SK-N-SH (cell line): Measurements from ENCODE around the gene XRCC5. TPM values are rescaled to one million over a fixed set of nuclear protein-coding genes. Genes with fewer than 3 reads are reported as not detected.
A peak's percentile ranks its signal among the peaks of the same experiment; 100 is the strongest.

Source experiments
- CTCF ChIA-PET: fragments of 300-600, 350-600 bp; formaldehyde crosslinking; extraction: SDS; loops from one replicate; lab custom pipeline; 2021; lab: Yijun Ruan, JAX
- POLR2A ChIA-PET: fragments of 350-600 bp; sonication (Branson Sonifier 250); formaldehyde crosslinking; extraction: SDS; loops from one replicate; lab custom pipeline; 2020; ENCODE audit warnings: antibody characterized with exemption, inconsistent platforms; lab: Yijun Ruan, JAX
- DNase-seq: peaks from one replicate; pipeline ENCODE4 v3.0.0; 2012
- H2AFZ ChIP-seq: fragments of 200-600 bp; sonication (generic); 2 replicates; pipeline ENCODE4 v1.8.1; 2016; ENCODE audit warnings: antibody characterized with exemption, mild to moderate bottlenecking, low read depth
- H3F3A ChIP-seq: fragments of 200-600 bp; sonication (generic); replicated peaks from 2 replicates; pipeline ENCODE3; 2016; ENCODE audit warnings: antibody characterized with exemption, mild to moderate bottlenecking; ENCODE audit not compliant: insufficient read depth
- H3K27ac ChIP-seq, 2 experiments: fragments of 200-500 bp in 1 of 2; fragments of 200-600 bp in 1 of 2; sonication (Bioruptor generic) in 1 of 2; sonication (generic), shearing (Covaris generic) in 1 of 2; 2 replicates each; pipeline versions ENCODE4 v1.5.1 to v1.6.1; 2014 to 2016; ENCODE audit warnings: low read depth in 2 of 2, inconsistent platforms in 1 of 2, low read length in 1 of 2, mild to moderate bottlenecking in 1 of 2, mixed read lengths in 1 of 2
- H3K27me3 ChIP-seq: fragments of 200-600 bp; sonication (generic), shearing (Covaris generic); 2 replicates; pipeline ENCODE4 v1.6.1; 2016; ENCODE audit warnings: mixed run types; ENCODE audit not compliant: insufficient read depth
- H3K36me3 ChIP-seq, 2 experiments: fragments of 200-500 bp in 1 of 2; fragments of 200-600 bp in 1 of 2; sonication (Bioruptor generic) in 1 of 2; sonication (generic) in 1 of 2; replicated peaks in 1 of 2; 2 replicates each; pipeline versions ENCODE3 to v1.5.1; 2014 to 2016; ENCODE audit warnings: low read length in 1 of 2, mild to moderate bottlenecking in 1 of 2; ENCODE audit not compliant: insufficient read depth in 2 of 2, control insufficient read depth in 1 of 2
- H3K4me1 ChIP-seq, 2 experiments: fragments of 200-500 bp in 1 of 2; fragments of 200-600 bp in 1 of 2; sonication (Bioruptor generic) in 1 of 2; sonication (generic), shearing (Covaris generic) in 1 of 2; 2 replicates each; pipeline versions ENCODE4 v1.5.1 to v1.6.1; 2014 to 2016; ENCODE audit warnings: low read depth in 1 of 2, low read length in 1 of 2, mixed run types in 1 of 2; ENCODE audit not compliant: insufficient read depth in 2 of 2, control insufficient read depth in 1 of 2
- H3K4me2 ChIP-seq: fragments of 200-600 bp; sonication (generic), shearing (Covaris generic); 2 replicates; pipeline ENCODE4 v1.6.1; 2017; ENCODE audit warnings: mixed run types
- H3K4me3 ChIP-seq, 2 experiments: fragments of 200-500 bp in 1 of 2; fragments of 200-600 bp in 1 of 2; sonication (Bioruptor generic) in 1 of 2; sonication (generic), shearing (Covaris generic) in 1 of 2; 2 replicates each; pipeline versions ENCODE4 v1.5.1 to v1.8.1; 2014 to 2016; ENCODE audit warnings: low read depth in 2 of 2, inconsistent platforms in 1 of 2, low read length in 1 of 2, mild to moderate bottlenecking in 1 of 2, mixed read lengths in 1 of 2, moderate library complexity in 1 of 2
- H3K79me2 ChIP-seq: fragments of 200-600 bp; sonication (generic); 2 replicates; pipeline ENCODE4 v1.8.1; 2017; ENCODE audit warnings: mild to moderate bottlenecking; ENCODE audit not compliant: insufficient read depth
- H3K9ac ChIP-seq: fragments of 200-600 bp; sonication (generic); 2 replicates; pipeline ENCODE4 v1.6.1; 2017; ENCODE audit warnings: mixed run types
- H3K9me2 ChIP-seq: fragments of 200-600 bp; sonication (generic); 2 replicates; pipeline ENCODE4 v1.6.1; 2017; ENCODE audit warnings: mixed run types
- H3K9me3 ChIP-seq: fragments of 200-600 bp; sonication (generic); 2 replicates; pipeline ENCODE4 v1.6.1; 2017; ENCODE audit warnings: mixed run types, mild to moderate bottlenecking, moderate library complexity
- H4K20me1 ChIP-seq: fragments of 200-600 bp; sonication (generic); 2 replicates; pipeline ENCODE4 v1.6.1; 2017; ENCODE audit warnings: mild to moderate bottlenecking, mixed run types; ENCODE audit not compliant: insufficient read depth
- CHD2 ChIP-seq: fragments of 150-350 bp; IDR thresholded peaks from 2 replicates; pipeline ENCODE4 v1.6.1; 2018; ENCODE audit warnings: low read length; ENCODE audit not compliant: partially characterized antibody
- ELF1 ChIP-seq: IDR thresholded peaks from 2 replicates; pipeline ENCODE4 v1.4.0; 2012
- EZH2phosphoT487 ChIP-seq: fragments of 200-600 bp; sonication (generic); IDR thresholded peaks from 2 replicates; pipeline ENCODE4 v1.6.1; 2017; ENCODE audit warnings: low read depth, mixed run types, mild to moderate bottlenecking, antibody characterized with exemption, moderate library complexity, borderline replicate concordance
- FOXJ3 ChIP-seq: sonication (generic); formaldehyde crosslinking; IDR thresholded peaks from 2 replicates; pipeline ENCODE4 v1.5.1; 2020; ENCODE audit warnings: mild to moderate bottlenecking, missing genetic modification reagents
- GABPA ChIP-seq: IDR thresholded peaks from 2 replicates; pipeline ENCODE4 v1.4.0; 2012; ENCODE audit warnings: low read depth, mild to moderate bottlenecking
- JUND ChIP-seq: IDR thresholded peaks from 2 replicates; pipeline ENCODE4 v1.4.0; 2012
- MEF2A ChIP-seq: IDR thresholded peaks from 2 replicates; pipeline ENCODE4 v1.4.0; 2012; ENCODE audit warnings: low read depth, borderline replicate concordance
- MXI1 ChIP-seq: IDR thresholded peaks from 2 replicates; pipeline ENCODE4 v1.6.1; 2012; ENCODE audit warnings: mild to moderate bottlenecking, low read depth, low read length, improper control_type of control experiment
- POLR2AphosphoS5 ChIP-seq: IDR thresholded peaks from 2 replicates; pipeline ENCODE4 v1.6.1; 2012; ENCODE audit warnings: low read depth, low read length
- RAD21 ChIP-seq: IDR thresholded peaks from 2 replicates; pipeline ENCODE4 v1.6.1; 2012; ENCODE audit warnings: mild to moderate bottlenecking, low read length
- RCOR1 ChIP-seq: fragments of 150-350 bp; IDR thresholded peaks from 2 replicates; pipeline ENCODE4 v1.6.1; 2017; ENCODE audit warnings: antibody characterized with exemption, low read length
- RFX5 ChIP-seq: IDR thresholded peaks from 2 replicates; pipeline ENCODE4 v1.6.1; 2012; ENCODE audit warnings: mild to moderate bottlenecking, improper control_type of control experiment, low read length
- RXRA ChIP-seq: IDR thresholded peaks from 2 replicates; pipeline ENCODE4 v1.4.0; 2012; ENCODE audit warnings: low read depth, mild to moderate bottlenecking, borderline replicate concordance
- SIN3A ChIP-seq: IDR thresholded peaks from 2 replicates; pipeline ENCODE4 v1.6.1; 2012; ENCODE audit warnings: low read depth, mild to moderate bottlenecking, low read length, moderate library complexity, borderline replicate concordance
- TAF1 ChIP-seq: IDR thresholded peaks from 2 replicates; pipeline ENCODE4 v1.6.1; 2012; ENCODE audit warnings: low read depth, mild to moderate bottlenecking, low read length, moderate library complexity, borderline replicate concordance
- TCF12 ChIP-seq: IDR thresholded peaks from 2 replicates; pipeline ENCODE4 v1.4.0; 2012
- WGBS: methylation state at CpG from one replicate; pipeline ENCODE4 v1.1.6; 2017; ENCODE audit warnings: low lambda C conversion rate; 5-methylcytosine and 5-hydroxymethylcytosine counted together
- polyA plus RNA-seq, 3 experiments: library from polyadenylated mRNA; depleted of rRNA; stranded (reverse); fragments of >200 nt; gene quantifications; 2 replicates each; pipeline ENCODE4 v1.2.3, GENCODE V29; 2012
- TF ChIP-seq, protein P1 (sequence below): IDR thresholded peaks from 2 replicates; pipeline ENCODE4 v1.4.0; 2012; ENCODE audit warnings: low read depth, borderline replicate concordance
- TF ChIP-seq, protein P2 (sequence below): IDR thresholded peaks from 2 replicates; pipeline ENCODE4 v1.4.0; 2012; ENCODE audit warnings: low read depth
- TF ChIP-seq, protein P3 (sequence below): fragments of 200-600 bp; sonication (generic); IDR thresholded peaks from 2 replicates; pipeline ENCODE4 v1.6.1; 2017; ENCODE audit warnings: antibody characterized with exemption, mild to moderate bottlenecking, moderate library complexity
- TF ChIP-seq, protein P4 (sequence below): fragments of 150-350 bp; IDR thresholded peaks from 2 replicates; pipeline ENCODE4 v1.6.1; 2017; ENCODE audit warnings: antibody characterized with exemption, low read length, low read depth, borderline replicate concordance
- TF ChIP-seq, protein P5 (sequence below): IDR thresholded peaks from 2 replicates; pipeline ENCODE4; 2012

Gene XRCC5
- polyA plus RNA-seq, 1 of the 3 experiments (the other 2 are of a cell fraction), result 125 TPM

DNA sequence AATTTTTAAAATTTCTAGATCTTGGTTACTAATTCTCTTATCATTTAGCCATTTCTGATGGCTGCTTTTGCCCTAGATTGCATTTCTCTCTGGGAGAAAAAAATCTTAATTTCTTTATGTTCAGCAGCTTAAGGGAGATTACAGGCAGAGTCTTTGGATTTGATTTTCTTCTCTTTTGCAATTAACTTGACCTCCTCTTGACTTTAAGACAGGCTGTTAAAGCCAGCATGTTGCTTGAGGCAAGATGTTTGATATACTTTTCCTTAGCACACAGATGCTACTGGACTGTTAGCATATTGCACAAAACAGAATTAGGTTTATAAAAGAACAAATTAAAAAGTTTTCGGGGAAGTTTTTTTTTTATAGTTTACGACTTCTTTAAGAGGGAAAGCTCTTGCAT lies 50.0 kb downstream of the XRCC5 start:
- TF ChIP-seq RCOR1, result no peak
- no peak for TF ChIP-seq MXI1

DNA sequence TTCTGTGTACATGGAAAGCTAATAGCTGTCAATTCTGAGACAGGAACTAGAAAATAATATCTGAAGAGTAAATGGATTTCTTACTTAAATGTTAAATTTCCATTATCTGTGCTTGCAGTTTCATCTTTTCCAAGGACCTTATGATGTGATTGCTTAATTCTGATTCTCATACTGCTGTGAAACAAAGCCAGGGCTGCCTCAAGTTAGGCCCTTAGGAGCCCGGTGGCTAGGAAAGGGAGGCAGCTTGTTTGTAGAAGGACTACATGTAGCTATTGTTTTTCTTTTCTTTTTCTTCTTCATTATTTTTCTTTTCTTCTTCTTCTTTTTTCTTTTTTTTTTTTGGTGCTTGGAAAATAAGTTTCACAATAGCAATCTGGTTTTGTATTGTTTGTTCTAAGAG lies 50.5 kb downstream of the XRCC5 start:
- Histone ChIP-seq H3K79me2 (peaks cover 72% of the 10 kb centered on the region), H3K9ac (no peak overlapping the region), H4K20me1 (no peaks in the 10 kb centered on the region), H3K9me3 (no peaks in the 10 kb centered on the region), H3K27ac (peak overlapping the region in 1 of 2 experiments; percentile 14; a peak in 1 of 4 replicates), H2AFZ (no peak overlapping the region), H3K4me1 (no peaks in the 10 kb centered on the region; a peak in 2 of 4 replicates), H3K4me3 (no peak overlapping the region), H3K36me3 (peaks cover 81 to 94% of the 10 kb centered on the region in 2 experiments), H3K9me2 (no peaks in the 10 kb centered on the region), H3K27me3 (no peaks in the 10 kb centered on the region), H3F3A (peaks cover 7% of the 10 kb centered on the region), H3K4me2 (no peak overlapping the region)
- no peak for DNase-seq
- WGBS, result 81% methylated on average over 1 of the region's 1 CpG
- ChIA-PET POLR2A (no interaction called here), CTCF (interaction anchor here (0.6 to 1.3 kb wide), 4 partner anchors 12 to 133 kb away, joined by 3 read pairs; no protein-coding TSS in a partner anchor)
- TF ChIP-seq SIN3A, result no peak
- no peak for TF ChIP-seq MEF2A
- TF ChIP-seq, protein P1, sequence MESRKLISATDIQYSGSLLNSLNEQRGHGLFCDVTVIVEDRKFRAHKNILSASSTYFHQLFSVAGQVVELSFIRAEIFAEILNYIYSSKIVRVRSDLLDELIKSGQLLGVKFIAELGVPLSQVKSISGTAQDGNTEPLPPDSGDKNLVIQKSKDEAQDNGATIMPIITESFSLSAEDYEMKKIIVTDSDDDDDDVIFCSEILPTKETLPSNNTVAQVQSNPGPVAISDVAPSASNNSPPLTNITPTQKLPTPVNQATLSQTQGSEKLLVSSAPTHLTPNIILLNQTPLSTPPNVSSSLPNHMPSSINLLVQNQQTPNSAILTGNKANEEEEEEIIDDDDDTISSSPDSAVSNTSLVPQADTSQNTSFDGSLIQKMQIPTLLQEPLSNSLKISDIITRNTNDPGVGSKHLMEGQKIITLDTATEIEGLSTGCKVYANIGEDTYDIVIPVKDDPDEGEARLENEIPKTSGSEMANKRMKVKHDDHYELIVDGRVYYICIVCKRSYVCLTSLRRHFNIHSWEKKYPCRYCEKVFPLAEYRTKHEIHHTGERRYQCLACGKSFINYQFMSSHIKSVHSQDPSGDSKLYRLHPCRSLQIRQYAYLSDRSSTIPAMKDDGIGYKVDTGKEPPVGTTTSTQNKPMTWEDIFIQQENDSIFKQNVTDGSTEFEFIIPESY, result no peak
- no peak for TF ChIP-seq CHD2
- TF ChIP-seq, protein P2, sequence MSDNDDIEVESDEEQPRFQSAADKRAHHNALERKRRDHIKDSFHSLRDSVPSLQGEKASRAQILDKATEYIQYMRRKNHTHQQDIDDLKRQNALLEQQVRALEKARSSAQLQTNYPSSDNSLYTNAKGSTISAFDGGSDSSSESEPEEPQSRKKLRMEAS, result no peak
- no peak for TF ChIP-seq FOXJ3 (CRISPR knock-in tag)
- no peak for TF ChIP-seq GABPA
- TF ChIP-seq EZH2phosphoT487, result no peak
- TF ChIP-seq RXRA, result no peak
- TF ChIP-seq TCF12, result no peak
- TF ChIP-seq MXI1, result no peak
- no peak for TF ChIP-seq RAD21
- TF ChIP-seq TAF1, result no peak
- TF ChIP-seq ELF1, result no peak
- TF ChIP-seq POLR2AphosphoS5, result no peak
- TF ChIP-seq RFX5, result no peak
- TF ChIP-seq, protein P3, sequence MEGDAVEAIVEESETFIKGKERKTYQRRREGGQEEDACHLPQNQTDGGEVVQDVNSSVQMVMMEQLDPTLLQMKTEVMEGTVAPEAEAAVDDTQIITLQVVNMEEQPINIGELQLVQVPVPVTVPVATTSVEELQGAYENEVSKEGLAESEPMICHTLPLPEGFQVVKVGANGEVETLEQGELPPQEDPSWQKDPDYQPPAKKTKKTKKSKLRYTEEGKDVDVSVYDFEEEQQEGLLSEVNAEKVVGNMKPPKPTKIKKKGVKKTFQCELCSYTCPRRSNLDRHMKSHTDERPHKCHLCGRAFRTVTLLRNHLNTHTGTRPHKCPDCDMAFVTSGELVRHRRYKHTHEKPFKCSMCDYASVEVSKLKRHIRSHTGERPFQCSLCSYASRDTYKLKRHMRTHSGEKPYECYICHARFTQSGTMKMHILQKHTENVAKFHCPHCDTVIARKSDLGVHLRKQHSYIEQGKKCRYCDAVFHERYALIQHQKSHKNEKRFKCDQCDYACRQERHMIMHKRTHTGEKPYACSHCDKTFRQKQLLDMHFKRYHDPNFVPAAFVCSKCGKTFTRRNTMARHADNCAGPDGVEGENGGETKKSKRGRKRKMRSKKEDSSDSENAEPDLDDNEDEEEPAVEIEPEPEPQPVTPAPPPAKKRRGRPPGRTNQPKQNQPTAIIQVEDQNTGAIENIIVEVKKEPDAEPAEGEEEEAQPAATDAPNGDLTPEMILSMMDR, result no peak
- no peak for TF ChIP-seq JUND
- TF ChIP-seq, protein P4, sequence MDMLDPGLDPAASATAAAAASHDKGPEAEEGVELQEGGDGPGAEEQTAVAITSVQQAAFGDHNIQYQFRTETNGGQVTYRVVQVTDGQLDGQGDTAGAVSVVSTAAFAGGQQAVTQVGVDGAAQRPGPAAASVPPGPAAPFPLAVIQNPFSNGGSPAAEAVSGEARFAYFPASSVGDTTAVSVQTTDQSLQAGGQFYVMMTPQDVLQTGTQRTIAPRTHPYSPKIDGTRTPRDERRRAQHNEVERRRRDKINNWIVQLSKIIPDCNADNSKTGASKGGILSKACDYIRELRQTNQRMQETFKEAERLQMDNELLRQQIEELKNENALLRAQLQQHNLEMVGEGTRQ, result no peak
- TF ChIP-seq, protein P5, sequence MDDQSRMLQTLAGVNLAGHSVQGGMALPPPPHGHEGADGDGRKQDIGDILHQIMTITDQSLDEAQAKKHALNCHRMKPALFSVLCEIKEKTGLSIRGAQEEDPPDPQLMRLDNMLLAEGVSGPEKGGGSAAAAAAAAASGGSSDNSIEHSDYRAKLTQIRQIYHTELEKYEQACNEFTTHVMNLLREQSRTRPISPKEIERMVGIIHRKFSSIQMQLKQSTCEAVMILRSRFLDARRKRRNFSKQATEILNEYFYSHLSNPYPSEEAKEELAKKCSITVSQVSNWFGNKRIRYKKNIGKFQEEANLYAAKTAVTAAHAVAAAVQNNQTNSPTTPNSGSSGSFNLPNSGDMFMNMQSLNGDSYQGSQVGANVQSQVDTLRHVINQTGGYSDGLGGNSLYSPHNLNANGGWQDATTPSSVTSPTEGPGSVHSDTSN, result no peak

More for the DNA sequence above, 50.0 kb downstream of the XRCC5 start:
- H2AFZ ChIP-seq, result no peak overlapping the region
- no peaks in the 10 kb centered on the region for H4K20me1 ChIP-seq
- H3K79me2 ChIP-seq, result peaks cover 72% of the 10 kb centered on the region
- H3F3A ChIP-seq, result peaks cover 7% of the 10 kb centered on the region
- POLR2A ChIA-PET, result no interaction called here
- no peak overlapping the region for H3K9ac ChIP-seq
- no peak overlapping the region for H3K4me3 ChIP-seq
- H3K27me3 ChIP-seq, result no peaks in the 10 kb centered on the region
- WGBS, result 95% methylated on average over 2 of the region's 2 CpGs
- no peaks in the 10 kb centered on the region for H3K9me2 ChIP-seq
- H3K9me3 ChIP-seq, result no peaks in the 10 kb centered on the region
- H3K4me1 ChIP-seq, result no peaks in the 10 kb centered on the region; a peak in 2 of 4 replicates
- peaks cover 81 to 94% of the 10 kb centered on the region in 2 experiments for H3K36me3 ChIP-seq
- CTCF ChIA-PET, result interaction anchor here (0.6 to 1.3 kb wide), 3 partner anchors 11 to 134 kb away, joined by 3 read pairs; no protein-coding TSS in a partner anchor
- no peak overlapping the region for H3K4me2 ChIP-seq
- no peak overlapping the region for H3K27ac ChIP-seq
- no peak for DNase-seq
